Lower leg skin (tissue), 3 donors: ENCODE data around the gene MAGI3.

ENCODE experiments used
- CTCF ChIP-seq, 3 donors: fragments of 450-650 bp; IDR thresholded peaks; one replicate each; pipeline ENCODE4 v1.5.1; 2016; ENCODE audit warnings: antibody characterized with exemption in 3 of 3, mild to moderate bottlenecking in 3 of 3, moderate library complexity in 2 of 3
- POLR2A ChIP-seq, 2 donors: fragments of 450-650 bp; IDR thresholded peaks; one replicate each; pipeline ENCODE4 v1.6.1; 2016 to 2017; ENCODE audit warnings: antibody characterized with exemption in 2 of 2, mild to moderate bottlenecking in 1 of 2, moderate library complexity in 1 of 2

GRCh38 chr1:113593550-113594297 lies 203.4 kb downstream of the MAGI3 start:
- TF ChIP-seq CTCF (IDR thresholded peaks at IDR 0.05) (no peak), POLR2A (IDR thresholded peaks at IDR 0.05) (no peak)
